Testis (tissue), 2 donors: Measurements from ENCODE around the gene IL1F10.

Experiments used
- CTCF ChIP-seq, 3 experiments: fragments of 450-650 bp in 2 of 3; fragments of 200-600 bp in 1 of 3; sonication (generic) in 1 of 3; IDR thresholded peaks; one replicate each; pipeline ENCODE4 v1.5.1; 2016 to 2019; ENCODE audit warnings: antibody characterized with exemption in 3 of 3, mild to moderate bottlenecking in 2 of 3, moderate library complexity in 1 of 3
- POLR2A ChIP-seq: fragments of 450-650 bp; IDR thresholded peaks from one replicate; pipeline ENCODE4 v1.6.1; 2017; ENCODE audit warnings: antibody characterized with exemption, mild to moderate bottlenecking, moderate library complexity

- no peak for TF ChIP-seq CTCF (IDR thresholded peaks at IDR 0.05)
- no peak for TF ChIP-seq POLR2A
Measured at GRCh38 chr2:113060396-113060795, 7.4 kb upstream of the IL1F10 start.
